NT2/D1 (cell line): ENCODE data around the gene RNGTT.

ENCODE experiments used
- DNase-seq: peaks from one replicate; pipeline ENCODE4 v3.0.0-alpha.2; 2011; ENCODE audit warnings: low read depth, low spot score
- H3K27me3 ChIP-seq: 2 replicates; pipeline ENCODE4 v1.6.0; 2011; ENCODE audit warnings: mild to moderate bottlenecking; ENCODE audit not compliant: insufficient read length, insufficient read depth
- H3K36me3 ChIP-seq: 2 replicates; pipeline ENCODE4 v1.6.1; 2011; ENCODE audit warnings: mild to moderate bottlenecking, low read length, mixed read lengths; ENCODE audit not compliant: insufficient read depth, insufficient read length
- H3K4me1 ChIP-seq: 2 replicates; pipeline ENCODE4 v1.5.1; 2011; ENCODE audit not compliant: insufficient read depth, insufficient read length
- H3K4me3 ChIP-seq: 2 replicates; pipeline ENCODE4 v1.5.1; 2011; ENCODE audit warnings: low read depth; ENCODE audit not compliant: insufficient read length
- H3K9ac ChIP-seq: 2 replicates; pipeline ENCODE4 v1.6.0; 2011; ENCODE audit warnings: low read depth; ENCODE audit not compliant: insufficient read length
- H3K9me3 ChIP-seq: 2 replicates; pipeline ENCODE4 v1.5.1; 2011; ENCODE audit warnings: mild to moderate bottlenecking, low read length; ENCODE audit not compliant: insufficient read depth
- SUZ12 ChIP-seq: IDR thresholded peaks from 2 replicates; pipeline ENCODE4 v1.6.1; 2011; ENCODE audit not compliant: insufficient read length, insufficient read depth; ENCODE audit errors: extremely low read depth
- YY1 ChIP-seq: IDR thresholded peaks from 2 replicates; pipeline ENCODE4 v1.6.1; 2011; ENCODE audit not compliant: insufficient read length, insufficient read depth
- ZNF274 ChIP-seq: IDR thresholded peaks from 2 replicates; pipeline ENCODE4 v1.6.1; 2011; ENCODE audit warnings: mild to moderate bottlenecking, low read depth, low read length

RNGTT gene

GRCh38 chr6:88963139-88964090, at the start of gene RNGTT:
Gene RNGTT, minus strand, starts transcription at chr6:88963618. Its CDS starts 209 bp downstream, at chr6:88963409.
- peaks cover 13% of the 10 kb centered on the region for H3K9me3 ChIP-seq
- no peaks in the 10 kb centered on the region for H3K27me3 ChIP-seq
- peak within 1 kb of the TSS; percentile 92 for H3K4me3 ChIP-seq
- peak; percentile 82 for DNase-seq
- TF ChIP-seq SUZ12 (no peak), YY1 (no peak), ZNF274 (no peak)
- H3K9ac ChIP-seq, result peak within 1 kb of the TSS; percentile 95
- no peaks in the 10 kb centered on the region for H3K4me1 ChIP-seq
- H3K36me3 ChIP-seq, result peaks cover 6% of the 10 kb centered on the region

DNA sequence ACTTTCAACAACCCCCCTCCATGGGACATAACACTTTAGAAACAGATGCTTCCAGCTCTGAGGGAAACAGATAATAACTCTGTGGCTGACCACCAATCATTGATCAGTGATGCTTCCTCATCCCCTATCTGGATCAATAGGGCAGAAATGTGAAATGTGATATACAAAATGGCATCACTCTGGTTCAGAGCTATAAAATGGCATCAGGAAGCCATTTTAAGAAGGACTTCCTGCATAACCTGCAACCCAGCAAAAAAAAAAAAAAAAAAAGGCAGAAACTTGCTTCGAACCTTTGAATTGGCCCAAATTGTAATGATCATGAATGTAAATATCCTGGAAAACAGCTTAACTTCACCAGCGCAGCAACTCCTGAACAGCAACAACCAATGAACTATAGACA, 48.0 kb upstream of the RNGTT start:
- no peaks in the 10 kb centered on the region for H3K27me3 ChIP-seq
- no peak overlapping the region for H3K9ac ChIP-seq
- H3K4me3 ChIP-seq, result no peak overlapping the region
- H3K36me3 ChIP-seq, result no peaks in the 10 kb centered on the region
- H3K9me3 ChIP-seq, result no peaks in the 10 kb centered on the region
- no peak for DNase-seq
- no peaks in the 10 kb centered on the region for H3K4me1 ChIP-seq
- TF ChIP-seq YY1 (no peak), SUZ12 (no peak), ZNF274 (no peak)

- no peak overlapping the region for H3K9ac ChIP-seq
- H3K36me3 ChIP-seq, result no peaks in the 10 kb centered on the region
- H3K9me3 ChIP-seq, result no peaks in the 10 kb centered on the region
- H3K4me1 ChIP-seq, result no peaks in the 10 kb centered on the region
- H3K4me3 ChIP-seq, result no peak overlapping the region
- H3K27me3 ChIP-seq, result no peaks in the 10 kb centered on the region
- no peak for DNase-seq
- TF ChIP-seq SUZ12 (no peak), YY1 (no peak), ZNF274 (no peak)
Measured at GRCh38 chr6:89010825-89011224, 47.4 kb upstream of the RNGTT start.

DNA sequence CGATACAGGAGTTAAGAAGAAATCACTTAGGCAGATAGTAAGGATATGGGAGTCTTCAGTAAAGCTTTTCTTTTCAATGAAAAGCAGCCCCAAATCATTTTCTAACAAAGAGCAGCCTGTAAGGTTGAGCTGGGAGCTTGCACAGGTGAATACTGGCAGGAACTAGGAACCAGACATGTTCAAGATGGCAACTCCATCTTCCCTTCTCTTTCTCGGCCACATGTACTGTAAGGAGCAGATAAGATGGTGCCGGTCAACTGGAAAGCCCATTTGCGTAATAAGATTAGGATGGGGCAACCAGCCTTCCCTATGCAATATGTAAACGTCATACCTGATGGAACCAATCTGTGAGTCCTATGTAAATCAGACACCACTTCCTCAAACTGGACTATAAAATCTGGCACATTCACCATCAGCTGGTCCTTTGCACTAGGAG, 46.2 kb upstream of the RNGTT start:
- Histone ChIP-seq H3K9me3 (no peaks in the 10 kb centered on the region), H3K9ac (no peak overlapping the region), H3K4me1 (no peaks in the 10 kb centered on the region), H3K4me3 (no peak overlapping the region), H3K36me3 (no peaks in the 10 kb centered on the region), H3K27me3 (no peaks in the 10 kb centered on the region)
- no peak for TF ChIP-seq SUZ12
- TF ChIP-seq ZNF274, result no peak
- TF ChIP-seq YY1, result no peak
- no peak for DNase-seq

GRCh38 chr6:89008815-89009374, 45.5 kb upstream of the RNGTT start:
- Histone ChIP-seq H3K4me3 (no peak overlapping the region), H3K27me3 (no peaks in the 10 kb centered on the region), H3K36me3 (no peaks in the 10 kb centered on the region), H3K9me3 (no peaks in the 10 kb centered on the region), H3K9ac (no peak overlapping the region), H3K4me1 (no peaks in the 10 kb centered on the region)
- no peak for DNase-seq
- TF ChIP-seq YY1 (no peak), ZNF274 (no peak), SUZ12 (no peak)

DNA sequence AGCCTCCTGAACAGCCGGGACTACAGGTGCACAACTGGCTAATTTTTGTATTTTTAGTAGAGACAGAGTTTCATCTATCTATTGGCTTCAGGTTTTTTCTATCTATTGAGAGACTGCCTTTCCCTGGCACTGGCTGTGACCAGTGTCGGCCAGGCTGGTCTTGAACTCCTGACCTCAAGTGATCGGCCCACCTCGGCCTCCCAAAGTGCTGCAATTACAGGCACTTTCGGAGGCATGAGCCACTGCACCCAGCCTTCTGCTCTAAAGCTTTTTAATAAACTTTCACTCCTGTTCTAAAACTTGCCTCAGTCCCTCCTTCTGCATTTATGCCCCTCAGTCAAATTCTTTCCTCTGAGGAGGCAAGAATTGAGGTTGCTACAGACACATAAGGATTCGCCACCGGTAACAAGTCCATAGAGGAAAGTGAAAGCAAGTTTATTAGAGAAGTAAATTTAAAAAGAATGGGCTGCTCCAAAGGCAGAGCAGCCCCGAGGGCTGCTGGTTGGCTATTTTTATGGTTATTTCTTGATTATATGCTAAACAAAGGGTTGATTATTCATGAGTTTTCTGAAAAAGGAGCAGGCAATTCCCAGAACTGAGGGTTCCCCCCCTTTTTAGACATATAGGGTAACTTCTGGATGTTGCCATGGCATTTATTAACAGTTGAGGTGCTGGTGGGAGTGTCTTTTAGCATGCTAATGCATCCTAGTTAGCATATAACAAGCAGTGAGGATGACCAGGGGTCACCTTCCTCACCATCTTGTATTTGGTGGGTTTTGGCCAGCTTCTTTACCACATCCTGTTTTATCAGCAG, 44.8 kb upstream of the RNGTT start:
- TF ChIP-seq SUZ12 (no peak), YY1 (no peak), ZNF274 (no peak)
- no peak overlapping the region for H3K9ac ChIP-seq
- H3K4me1 ChIP-seq, result no peaks in the 10 kb centered on the region
- no peaks in the 10 kb centered on the region for H3K27me3 ChIP-seq
- H3K4me3 ChIP-seq, result no peak overlapping the region
- H3K9me3 ChIP-seq, result no peaks in the 10 kb centered on the region
- DNase-seq, result no peak
- no peaks in the 10 kb centered on the region for H3K36me3 ChIP-seq
